Esophagus muscularis mucosa (tissue), 3 donors: ENCODE results near the gene METTL16.

Experiments used
- CTCF ChIP-seq, 3 experiments: fragments of 200-600 bp in 2 of 3; fragments of 450-650 bp in 1 of 3; sonication (generic) in 2 of 3; IDR thresholded peaks; one replicate each; pipeline ENCODE4 v1.5.1; 2017 to 2019; ENCODE audit warnings: antibody characterized with exemption in 3 of 3, mild to moderate bottlenecking in 2 of 3, moderate library complexity in 1 of 3
- POLR2A ChIP-seq: fragments of 450-650 bp; IDR thresholded peaks from one replicate; pipeline ENCODE4 v1.6.1; 2017; ENCODE audit warnings: antibody characterized with exemption, moderate library complexity, mild to moderate bottlenecking, low read depth
- POLR2AphosphoS5 ChIP-seq, 2 donors: sonication (generic); formaldehyde crosslinking; IDR thresholded peaks; one replicate each; pipeline ENCODE4 v1.6.1; 2017; ENCODE audit warnings: antibody characterized with exemption in 2 of 2

DNA sequence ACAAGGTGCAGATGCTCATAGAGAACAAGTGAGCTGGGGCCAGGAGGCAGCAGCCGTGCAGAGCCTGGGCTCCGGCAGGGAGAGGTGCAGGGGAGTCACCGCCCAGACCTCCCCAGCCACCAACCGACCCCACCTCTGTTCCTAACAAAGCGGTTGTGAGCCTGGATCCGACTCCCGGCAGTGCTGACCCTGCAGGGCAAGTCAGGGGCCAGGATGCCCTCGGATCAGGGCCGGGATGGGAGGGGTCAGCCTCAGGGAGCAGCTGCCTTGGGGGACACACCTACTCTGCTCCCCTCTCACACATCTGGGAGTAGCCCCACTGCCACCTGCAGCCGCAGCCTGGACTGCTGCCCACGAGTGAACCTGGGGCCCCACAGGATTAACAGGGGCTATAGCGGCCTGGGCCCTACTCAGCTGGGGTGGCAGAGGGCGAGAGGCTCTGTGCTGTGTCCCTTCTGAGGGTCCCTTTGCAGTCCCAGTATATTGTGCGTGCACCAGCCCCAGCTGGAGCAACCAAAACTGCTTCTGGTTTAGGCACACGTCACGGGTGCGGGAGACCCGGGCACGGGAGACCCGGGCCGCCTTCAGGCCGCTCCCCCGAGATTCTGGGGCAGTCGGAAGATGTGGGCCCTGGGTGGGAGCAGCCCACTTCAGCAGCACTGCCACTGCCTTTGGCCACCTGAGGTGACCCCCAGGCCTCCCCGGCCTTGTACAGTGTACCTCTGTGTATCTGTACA, 132.0 kb downstream of the METTL16 start:
- TF ChIP-seq CTCF (IDR thresholded peaks at IDR 0.05) (no peak), POLR2A (no peak), POLR2AphosphoS5 (IDR thresholded peaks at IDR 0.05) (no peak)
